Hepatocyte (in vitro differentiated cells): ENCODE data around the gene ATXN2. TPM values are rescaled to one million over a fixed set of nuclear protein-coding genes. Genes with fewer than 3 reads are reported as not detected.
"Not testable (repeated sequence)": the region's sequence is repeated elsewhere in the genome, so short reads cannot be mapped to it uniquely, and the experiment has no call there.

ENCODE experiments used
- DNase-seq: peaks from one replicate; pipeline ENCODE4 v3.0.0-alpha.2; 2016; ENCODE audit warnings: low spot score
- H2AFZ ChIP-seq: fragments of 200-600 bp; sonication (generic); 2 replicates; pipeline ENCODE4 v1.6.0; 2016; ENCODE audit warnings: antibody characterized with exemption, mild to moderate bottlenecking
- H3K27ac ChIP-seq: fragments of 200-600 bp; sonication (generic); 2 replicates; pipeline ENCODE4 v1.5.1; 2016; ENCODE audit warnings: mild to moderate bottlenecking
- H3K27me3 ChIP-seq: fragments of 200-600 bp; sonication (generic); 2 replicates; pipeline ENCODE4 v1.6.1; 2016
- H3K36me3 ChIP-seq: fragments of 200-600 bp; sonication (generic); replicated peaks from 2 replicates; pipeline ENCODE4 v1.5.1; 2016; ENCODE audit warnings: low read depth; ENCODE audit not compliant: insufficient read depth
- H3K4me1 ChIP-seq: fragments of 200-600 bp; sonication (generic); 2 replicates; pipeline ENCODE4 v1.5.1; 2016; ENCODE audit warnings: mild to moderate bottlenecking, moderate library complexity; ENCODE audit not compliant: insufficient read depth
- H3K4me2 ChIP-seq: fragments of 200-600 bp; sonication (generic); 2 replicates; pipeline ENCODE4 v1.6.0; 2016
- H3K4me3 ChIP-seq: fragments of 200-600 bp; sonication (generic); 2 replicates; pipeline ENCODE4 v1.5.1; 2016; ENCODE audit warnings: mild to moderate bottlenecking
- H3K79me2 ChIP-seq: fragments of 200-600 bp; sonication (generic); 2 replicates; pipeline ENCODE4 v1.6.0; 2017; ENCODE audit warnings: mild to moderate bottlenecking
- H3K9me2 ChIP-seq: fragments of 200-600 bp; sonication (generic); replicated peaks from 2 replicates; pipeline ENCODE4 v1.6.0; 2017; ENCODE audit warnings: mild to moderate bottlenecking; ENCODE audit not compliant: insufficient read depth
- H3K9me3 ChIP-seq: fragments of 200-600 bp; sonication (generic); 2 replicates; pipeline ENCODE4 v1.5.1; 2016; ENCODE audit warnings: low read depth, mild to moderate bottlenecking
- H4K20me1 ChIP-seq: fragments of 200-600 bp; sonication (generic); 2 replicates; pipeline ENCODE4 v1.6.0; 2016; ENCODE audit warnings: mild to moderate bottlenecking; ENCODE audit not compliant: insufficient read depth, poor library complexity, severe bottlenecking
- CTCF ChIP-seq: fragments of 200-600 bp; sonication (generic); IDR thresholded peaks from 2 replicates; pipeline ENCODE4 v1.5.1; 2016; ENCODE audit warnings: antibody characterized with exemption, mild to moderate bottlenecking; ENCODE audit not compliant: poor library complexity
- EZH2 ChIP-seq: fragments of 200-600 bp; sonication (generic); IDR thresholded peaks from 2 replicates; pipeline ENCODE4 v1.6.1; 2016; ENCODE audit warnings: antibody characterized with exemption, mild to moderate bottlenecking, borderline replicate concordance
- EZH2phosphoT487 ChIP-seq: fragments of 200-600 bp; sonication (generic); IDR thresholded peaks from one replicate; pipeline ENCODE4 v1.6.1; 2018; ENCODE audit warnings: antibody characterized with exemption, mild to moderate bottlenecking, low read depth, moderate library complexity; ENCODE audit not compliant: unreplicated experiment, severe bottlenecking
- WGBS: methylation state at CpG from one replicate; pipeline ENCODE4 v1.1.6; 2016; ENCODE audit warnings: low lambda C conversion rate; ENCODE audit errors: missing lambda C conversion rate; 5-methylcytosine and 5-hydroxymethylcytosine counted together
- polyA plus RNA-seq: library from polyadenylated mRNA; unstranded; fragments of >200 nt; fragmentation: Nextera tagmentation; extraction: Ambion mirVana; gene quantifications from 2 replicates; pipeline ENCODE4 v1.2.1, GENCODE V29; 2016
- total RNA-seq: library from RNA; depleted of rRNA; stranded (reverse); fragments of >200 nt; gene quantifications from 2 replicates; pipeline ENCODE4 v1.2.3, GENCODE V29; 2014

ATXN2 gene
- total and polyA plus RNA-seq, 2 experiments from 2014 or later = 36.9 to 47.9 TPM

- Histone ChIP-seq H3K36me3 (no peaks in the 10 kb centered on the region), H2AFZ (no peak overlapping the region), H3K79me2 (peaks cover 5% of the 10 kb centered on the region), H3K4me2 (no peak overlapping the region), H3K9me3 (no peaks in the 10 kb centered on the region), H3K9me2 (no peaks in the 10 kb centered on the region), H3K4me3 (no peak overlapping the region), H3K27ac (no peak overlapping the region), H3K27me3 (no peaks in the 10 kb centered on the region), H3K4me1 (no peaks in the 10 kb centered on the region), H4K20me1 (no peaks in the 10 kb centered on the region)
- WGBS = 100% methylated on average over 1 of the region's 1 CpG
- no peak for TF ChIP-seq CTCF
- no peak for TF ChIP-seq EZH2
- no peak for TF ChIP-seq EZH2phosphoT487
- DNase-seq = no peak
Observed at GRCh38 chr12:111503116-111503515, 96.0 kb downstream of the ATXN2 start.

DNA sequence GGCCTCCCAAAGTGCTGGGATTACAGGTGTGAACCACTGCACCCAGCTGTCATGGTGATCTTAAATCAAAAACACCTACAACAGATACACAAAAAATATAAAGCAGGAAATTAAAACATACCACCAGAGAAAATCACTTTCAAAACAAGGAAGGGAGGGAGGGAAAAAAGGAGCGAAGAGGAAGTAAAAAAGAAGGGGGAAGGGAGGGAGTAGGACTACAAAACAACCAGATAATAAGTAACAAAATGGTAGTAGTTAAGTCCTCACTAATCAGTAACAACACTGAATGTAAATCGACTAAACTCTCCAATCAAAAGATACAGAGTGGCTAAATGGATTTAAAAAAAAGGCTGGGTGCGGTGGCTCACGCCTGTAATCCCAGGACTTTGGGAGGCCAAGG is 104.4 kb downstream of the ATXN2 start:
- Histone ChIP-seq H4K20me1 (no peaks in the 10 kb centered on the region), H3K36me3 (no peaks in the 10 kb centered on the region), H2AFZ (no peak overlapping the region), H3K27ac (no peak overlapping the region), H3K9me3 (no peaks in the 10 kb centered on the region), H3K9me2 (no peaks in the 10 kb centered on the region), H3K27me3 (no peaks in the 10 kb centered on the region), H3K79me2 (peaks cover 2% of the 10 kb centered on the region), H3K4me1 (no peaks in the 10 kb centered on the region), H3K4me2 (no peak overlapping the region), H3K4me3 (no peak overlapping the region)
- 90% methylated on average over 4 of the region's 4 CpGs for WGBS
- TF ChIP-seq EZH2 (no peak), EZH2phosphoT487 (no peak), CTCF (no peak)
- DNase-seq = no peak

DNA sequence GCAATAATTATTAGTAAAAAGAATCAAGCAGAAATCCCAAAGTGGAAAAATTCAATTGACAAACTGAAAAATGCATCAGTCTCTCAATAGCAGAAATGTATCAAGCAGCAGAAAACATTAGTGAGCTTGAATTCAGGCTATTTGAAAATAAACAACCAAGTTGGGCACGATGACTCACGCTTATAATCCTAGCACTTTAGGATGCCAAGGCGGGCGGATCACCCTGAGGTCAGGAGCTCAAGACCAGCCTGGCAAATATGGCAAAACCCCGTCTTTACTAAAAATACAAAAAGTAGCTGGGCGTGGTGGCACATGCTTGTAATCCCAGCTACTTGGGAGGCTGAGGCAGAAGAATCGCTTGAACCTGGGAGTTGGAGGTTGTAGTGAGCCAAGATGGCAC is 106.1 kb downstream of the ATXN2 start:
- H4K20me1 ChIP-seq, H3K27ac ChIP-seq, H3K27me3 ChIP-seq, H2AFZ ChIP-seq, H3K4me2 ChIP-seq, H3K9me2 ChIP-seq, H3K4me1 ChIP-seq, H3K79me2 ChIP-seq, H3K36me3 ChIP-seq, H3K4me3 ChIP-seq, DNase-seq, H3K9me3 ChIP-seq: not testable (repeated sequence)
- 95% methylated on average over 7 of the region's 7 CpGs for WGBS

- Histone ChIP-seq H3K27me3 (no peaks in the 10 kb centered on the region), H3K36me3 (no peaks in the 10 kb centered on the region), H3K4me1 (no peaks in the 10 kb centered on the region), H2AFZ (no peak overlapping the region), H3K9me2 (no peaks in the 10 kb centered on the region), H3K79me2 (peaks cover 7% of the 10 kb centered on the region), H4K20me1 (no peaks in the 10 kb centered on the region), H3K4me2 (no peak overlapping the region), H3K9me3 (no peaks in the 10 kb centered on the region), H3K27ac (no peak overlapping the region), H3K4me3 (no peak overlapping the region)
- TF ChIP-seq EZH2 (no peak), CTCF (no peak)
- DNase-seq = no peak
- WGBS = 97% methylated on average over 2 of the region's 2 CpGs
Observed at GRCh38 chr12:111488798-111489197, 110.3 kb downstream of the ATXN2 start.
